Measurements from ENCODE around the gene RBM10. TPM values are rescaled to one million over a fixed set of nuclear protein-coding genes. Genes with fewer than 3 reads are reported as not detected.
"Not testable (repeated sequence)": the region's sequence is repeated elsewhere in the genome, so short reads cannot be mapped to it uniquely, and the experiment has no call there.

The RBM10 gene
- total RNA-seq, 1 donor from 2014 or later: 35.9 TPM

- H3K27me3 Mint-ChIP-seq (ENCODE audit: low read depth, unreplicated experiment): no peaks in the 10 kb centered on the region
- no peaks in the 10 kb centered on the region for H3K36me3 Mint-ChIP-seq (ENCODE audit: low read depth, unreplicated experiment)
- Histone ChIP-seq H3K4me2 (ENCODE audit: low read length) (peak overlapping the region; percentile 93), H3K27ac (ENCODE audit: low read depth, low read length) (peak overlapping the region; percentile 71), H2AFZ (ENCODE audit: low read depth, low read length) (peak overlapping the region; percentile 98), H3K4me3 (ENCODE audit: insufficient read depth, low read depth, low read length) (peak overlapping the region; percentile 81), H3K4me1 (ENCODE audit: insufficient read depth, low read length) (no peaks in the 10 kb centered on the region), H3K79me2 (ENCODE audit: insufficient read depth, low read length) (no peaks in the 10 kb centered on the region), H3K36me3 (ENCODE audit: insufficient read depth, low read length) (no peaks in the 10 kb centered on the region), H3K9me3 (ENCODE audit: insufficient read depth, low read depth, low read length) (no peaks in the 10 kb centered on the region), H3K27me3 (ENCODE audit: insufficient read depth, low read length) (no peaks in the 10 kb centered on the region), H3K9ac (ENCODE audit: low read length) (peak overlapping the region; percentile 83), H4K20me1 (ENCODE audit: insufficient read depth, low read length) (no peaks in the 10 kb centered on the region)
- peak overlapping the region; percentile 95 for H3K4me3 Mint-ChIP-seq (ENCODE audit: unreplicated experiment)
- peak; percentile 94 for DNase-seq (ENCODE audit: low read depth)
- peak; percentile 95 for FAIRE-seq
- no peaks in the 10 kb centered on the region for H3K4me1 Mint-ChIP-seq (ENCODE audit: low read depth, unreplicated experiment)
- H3K27ac Mint-ChIP-seq (ENCODE audit: unreplicated experiment): peak overlapping the region; percentile 93
- no peaks in the 10 kb centered on the region for H3K9me3 Mint-ChIP-seq (ENCODE audit: unreplicated experiment)
- TF ChIP-seq CTCF (IDR thresholded peaks at IDR 0.05; ENCODE audit: insufficient read depth, low read depth, low read length): no peak
- TF ChIP-seq EZH2 (IDR thresholded peaks at IDR 0.05; ENCODE audit: insufficient read depth, low read length): no peak
Measured at GRCh38 chrX:47129157-47129898, 15.7 kb upstream of the RBM10 start.

GRCh38 chrX:47129899-47130358 is 15.1 kb upstream of the RBM10 start:
- no peaks in the 10 kb centered on the region for H3K27me3 ChIP-seq (ENCODE audit: insufficient read depth, low read length)
- H4K20me1 ChIP-seq (ENCODE audit: insufficient read depth, low read length): no peaks in the 10 kb centered on the region
- FAIRE-seq: no peak
- H3K9me3 ChIP-seq (ENCODE audit: insufficient read depth, low read depth, low read length): no peaks in the 10 kb centered on the region
- peak overlapping the region; percentile 81 for H3K4me3 ChIP-seq (ENCODE audit: insufficient read depth, low read depth, low read length)
- H2AFZ ChIP-seq (ENCODE audit: low read depth, low read length): no peak overlapping the region
- Mint-ChIP-seq H3K36me3 (ENCODE audit: low read depth, unreplicated experiment) (no peaks in the 10 kb centered on the region), H3K9me3 (ENCODE audit: unreplicated experiment) (no peaks in the 10 kb centered on the region), H3K27me3 (ENCODE audit: low read depth, unreplicated experiment) (no peaks in the 10 kb centered on the region), H3K27ac (ENCODE audit: unreplicated experiment) (peak overlapping the region; percentile 66), H3K4me3 (ENCODE audit: unreplicated experiment) (peak overlapping the region; percentile 95), H3K4me1 (ENCODE audit: low read depth, unreplicated experiment) (no peaks in the 10 kb centered on the region)
- TF ChIP-seq CTCF (IDR thresholded peaks at IDR 0.05; ENCODE audit: insufficient read depth, low read depth, low read length) (no peak), EZH2 (IDR thresholded peaks at IDR 0.05; ENCODE audit: insufficient read depth, low read length) (no peak)
- peak overlapping the region; percentile 93 for H3K4me2 ChIP-seq (ENCODE audit: low read length)
- H3K4me1 ChIP-seq (ENCODE audit: insufficient read depth, low read length): no peaks in the 10 kb centered on the region
- H3K79me2 ChIP-seq (ENCODE audit: insufficient read depth, low read length): no peaks in the 10 kb centered on the region
- DNase-seq (ENCODE audit: low read depth): no peak
- H3K36me3 ChIP-seq (ENCODE audit: insufficient read depth, low read length): no peaks in the 10 kb centered on the region
- peak overlapping the region; percentile 83 for H3K9ac ChIP-seq (ENCODE audit: low read length)
- H3K27ac ChIP-seq (ENCODE audit: low read depth, low read length): no peak overlapping the region

GRCh38 chrX:47133493-47133892 is 11.5 kb upstream of the RBM10 start:
- Histone ChIP-seq H3K79me2 (ENCODE audit: insufficient read depth, low read length) (no peaks in the 10 kb centered on the region), H4K20me1 (ENCODE audit: insufficient read depth, low read length) (no peaks in the 10 kb centered on the region), H3K4me3 (ENCODE audit: insufficient read depth, low read depth, low read length) (no peak overlapping the region), H2AFZ (ENCODE audit: low read depth, low read length) (no peak overlapping the region), H3K27me3 (ENCODE audit: insufficient read depth, low read length) (no peaks in the 10 kb centered on the region), H3K9ac (ENCODE audit: low read length) (no peak overlapping the region), H3K4me1 (ENCODE audit: insufficient read depth, low read length) (no peaks in the 10 kb centered on the region), H3K27ac (ENCODE audit: low read depth, low read length) (no peak overlapping the region), H3K36me3 (ENCODE audit: insufficient read depth, low read length) (no peaks in the 10 kb centered on the region), H3K4me2 (ENCODE audit: low read length) (no peak overlapping the region), H3K9me3 (ENCODE audit: insufficient read depth, low read depth, low read length) (no peaks in the 10 kb centered on the region)
- H3K27me3 Mint-ChIP-seq (ENCODE audit: low read depth, unreplicated experiment): no peaks in the 10 kb centered on the region
- no peak for TF ChIP-seq EZH2 (IDR thresholded peaks at IDR 0.05; ENCODE audit: insufficient read depth, low read length)
- TF ChIP-seq CTCF (IDR thresholded peaks at IDR 0.05; ENCODE audit: insufficient read depth, low read depth, low read length): no peak
- H3K36me3 Mint-ChIP-seq (ENCODE audit: low read depth, unreplicated experiment): no peaks in the 10 kb centered on the region
- FAIRE-seq (no peak), DNase-seq (ENCODE audit: low read depth) (no peak)
- no peaks in the 10 kb centered on the region for H3K4me1 Mint-ChIP-seq (ENCODE audit: low read depth, unreplicated experiment)
- H3K4me3 Mint-ChIP-seq (ENCODE audit: unreplicated experiment): no peak overlapping the region
- no peak overlapping the region for H3K27ac Mint-ChIP-seq (ENCODE audit: unreplicated experiment)
- no peaks in the 10 kb centered on the region for H3K9me3 Mint-ChIP-seq (ENCODE audit: unreplicated experiment)

DNA sequence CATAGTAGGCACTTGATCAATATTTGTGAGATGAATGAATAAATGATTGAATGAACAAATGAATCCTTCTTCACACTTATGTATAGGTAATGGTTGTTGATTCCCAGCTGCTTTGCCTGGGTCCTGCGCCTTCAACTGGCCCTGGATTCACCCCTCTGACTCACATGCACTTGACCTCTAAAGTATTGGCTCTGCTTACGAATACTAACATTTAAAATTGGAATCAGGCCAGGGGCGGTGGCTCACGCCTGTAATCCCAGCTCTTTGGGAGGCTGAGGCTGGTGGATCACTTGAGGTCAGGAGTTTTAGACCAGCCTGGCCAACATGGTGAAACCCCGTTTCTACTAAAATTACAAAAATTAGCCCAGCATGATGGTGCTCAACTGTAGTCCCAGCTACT is 9.4 kb upstream of the RBM10 start:
- not testable (repeated sequence) for H3K27ac ChIP-seq (ENCODE audit: low read depth, low read length); H3K36me3 Mint-ChIP-seq (ENCODE audit: low read depth, unreplicated experiment); H3K27me3 Mint-ChIP-seq (ENCODE audit: low read depth, unreplicated experiment); H3K27ac Mint-ChIP-seq (ENCODE audit: unreplicated experiment); H3K4me3 ChIP-seq (ENCODE audit: insufficient read depth, low read depth, low read length); H3K27me3 ChIP-seq (ENCODE audit: insufficient read depth, low read length); H3K9me3 ChIP-seq (ENCODE audit: insufficient read depth, low read depth, low read length); H3K4me2 ChIP-seq (ENCODE audit: low read length); H3K36me3 ChIP-seq (ENCODE audit: insufficient read depth, low read length); H3K9me3 Mint-ChIP-seq (ENCODE audit: unreplicated experiment); H3K4me1 ChIP-seq (ENCODE audit: insufficient read depth, low read length); H3K4me1 Mint-ChIP-seq (ENCODE audit: low read depth, unreplicated experiment); H3K4me3 Mint-ChIP-seq (ENCODE audit: unreplicated experiment); H3K79me2 ChIP-seq (ENCODE audit: insufficient read depth, low read length); H4K20me1 ChIP-seq (ENCODE audit: insufficient read depth, low read length); H3K9ac ChIP-seq (ENCODE audit: low read length); H2AFZ ChIP-seq (ENCODE audit: low read depth, low read length)
- FAIRE-seq: peak; percentile 17
- DNase-seq (ENCODE audit: low read depth): peak; percentile 30

Data from astrocyte (in vitro differentiated cells and primary cell).